GM19463 (cell line): ENCODE results near the gene SNX20.
A peak's percentile ranks its signal among the peaks of the same experiment; 100 is the strongest.

Experiments used
- ATAC-seq: cut with Tn5 transposase; IDR thresholded peaks from one replicate; pipeline ENCODE4 v1.9.1; 2021; ENCODE audit warnings: mild to moderate bottlenecking, moderate library complexity; ENCODE audit not compliant: unreplicated experiment

SNX20 gene

GRCh38 chr16:50705436-50706110 lies 24.5 kb upstream of the SNX20 start:
- ATAC-seq = no peak

- ATAC-seq = no peak
These were observed 23.1 kb upstream of the SNX20 start for GRCh38 chr16:50704245-50704644.

- no peak for ATAC-seq
These were observed 21.6 kb upstream of the SNX20 start for GRCh38 chr16:50702725-50703124.

GRCh38 chr16:50699326-50700159 lies 18.4 kb upstream of the SNX20 start:
- ATAC-seq = no peak

GRCh38 chr16:50697881-50698767 lies 17.0 kb upstream of the SNX20 start:
- peak; percentile 34 for ATAC-seq

- no peak for ATAC-seq
These were observed 16.3 kb upstream of the SNX20 start for GRCh38 chr16:50697421-50697715.

- ATAC-seq = peak; percentile 57
These were observed 15.7 kb upstream of the SNX20 start for GRCh38 chr16:50696575-50697420.

- peak; percentile 20 for ATAC-seq
These were observed 15.0 kb upstream of the SNX20 start for GRCh38 chr16:50696126-50696525.

GRCh38 chr16:50695017-50696000 lies 14.2 kb upstream of the SNX20 start:
- no peak for ATAC-seq

- ATAC-seq = peak; percentile 18
These were observed 13.1 kb upstream of the SNX20 start for GRCh38 chr16:50694206-50694605.

- ATAC-seq = no peak
These were observed 12.1 kb upstream of the SNX20 start, which contains the start of gene NOD2 for GRCh38 chr16:50692999-50693781. NOD2 (plus strand) TSS chr16:50693606; CDS start chr16:50699496, 5,890 bp downstream.

- ATAC-seq = no peak
These were observed 11.5 kb upstream of the SNX20 start for GRCh38 chr16:50692644-50692998.

- ATAC-seq = no peak
These were observed 9.1 kb upstream of the SNX20 start for GRCh38 chr16:50690177-50690576.

- no peak for ATAC-seq
These were observed 7.8 kb upstream of the SNX20 start for GRCh38 chr16:50688867-50689266.

- ATAC-seq = no peak
These were observed 7.0 kb upstream of the SNX20 start for GRCh38 chr16:50688083-50688482.

- ATAC-seq = no peak
These were observed 4.5 kb upstream of the SNX20 start for GRCh38 chr16:50685462-50686063.

- peak; percentile 16 for ATAC-seq
These were observed 3.8 kb upstream of the SNX20 start for GRCh38 chr16:50684823-50685461.
